Activated CD4-positive, CD25-positive, alpha-beta regulatory T cell treated with anti-CD3 and anti-CD28 coated beads, Interleukin-2, amount 50 U/mL, for 72 hours (primary cell): ENCODE data around the gene TEDC1.

Experiments
- DNase-seq: peaks from one replicate; pipeline ENCODE4 v3.0.0; 2021

TEDC1 gene

DNA sequence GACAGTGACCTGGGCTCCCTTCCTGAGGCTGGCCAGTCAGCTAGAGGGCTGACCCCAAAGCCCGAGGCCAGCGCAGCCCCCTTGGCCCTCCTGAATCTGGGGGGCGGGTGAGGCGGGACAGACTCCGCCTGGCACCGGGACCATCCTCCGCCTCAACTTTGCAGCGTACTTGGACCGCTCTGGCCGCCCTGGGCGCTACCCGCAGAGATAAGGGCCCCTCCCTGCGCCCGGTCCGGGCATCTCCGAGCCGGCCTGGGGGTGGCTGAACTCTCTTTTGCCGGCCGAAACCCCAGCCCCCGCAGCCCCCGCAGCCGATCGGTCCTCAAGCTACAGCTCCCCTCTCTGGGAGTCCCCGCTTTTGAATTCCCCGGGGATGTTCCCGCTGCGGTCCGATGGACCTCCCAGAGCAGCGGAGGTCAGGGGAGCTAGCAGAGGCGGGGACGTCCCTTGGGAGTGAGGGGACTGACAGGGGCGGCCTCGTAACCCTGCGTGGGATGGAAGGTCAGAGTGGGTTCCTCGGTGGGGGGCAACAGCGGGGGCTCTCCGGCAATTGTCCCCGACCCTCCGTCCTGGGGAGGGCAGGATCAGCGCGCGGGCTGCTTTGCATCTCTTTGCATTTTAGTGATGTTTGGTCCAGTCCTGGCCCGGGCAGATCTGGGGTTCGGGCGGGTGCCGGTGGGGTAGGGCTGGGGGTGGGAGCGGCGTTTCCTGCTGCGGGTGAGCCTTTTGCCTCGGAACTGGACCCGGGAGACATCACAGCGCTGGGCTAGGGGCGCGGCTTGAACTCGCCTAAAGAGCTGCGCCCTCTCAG is 4.7 kb upstream of the TEDC1 start, which contains the start of gene CRIP1:
Gene CRIP1 (plus strand): TSS at position 724 of the 811 bp plus-strand sequence. CDS start 374 bp downstream, outside the sequence.
- DNase-seq, result no peak

DNA sequence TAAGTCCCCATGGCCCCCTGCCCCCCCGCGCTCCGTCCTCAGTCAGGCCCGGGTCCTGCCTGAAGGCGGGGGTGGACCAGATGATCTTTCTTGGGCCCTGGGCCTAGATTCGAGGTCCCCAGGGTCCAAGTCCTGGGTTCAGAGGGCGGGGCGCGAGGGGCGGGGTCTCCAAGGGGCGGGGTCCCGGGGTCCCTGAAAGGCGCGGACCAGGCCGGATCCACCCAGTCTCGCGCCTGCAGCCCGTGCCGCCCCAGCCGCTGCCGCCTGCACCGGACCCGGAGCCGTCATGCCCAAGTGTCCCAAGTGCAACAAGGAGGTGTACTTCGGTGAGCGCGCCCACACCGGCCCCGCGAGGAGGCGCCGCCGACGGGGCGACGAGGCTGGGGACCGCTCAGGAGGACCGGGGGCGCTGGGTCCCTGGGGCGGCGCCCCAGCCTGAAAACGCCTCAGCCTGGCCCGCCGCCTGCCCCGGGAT is 4.0 kb upstream of the TEDC1 start:
- DNase-seq, result peak; percentile 67

DNA sequence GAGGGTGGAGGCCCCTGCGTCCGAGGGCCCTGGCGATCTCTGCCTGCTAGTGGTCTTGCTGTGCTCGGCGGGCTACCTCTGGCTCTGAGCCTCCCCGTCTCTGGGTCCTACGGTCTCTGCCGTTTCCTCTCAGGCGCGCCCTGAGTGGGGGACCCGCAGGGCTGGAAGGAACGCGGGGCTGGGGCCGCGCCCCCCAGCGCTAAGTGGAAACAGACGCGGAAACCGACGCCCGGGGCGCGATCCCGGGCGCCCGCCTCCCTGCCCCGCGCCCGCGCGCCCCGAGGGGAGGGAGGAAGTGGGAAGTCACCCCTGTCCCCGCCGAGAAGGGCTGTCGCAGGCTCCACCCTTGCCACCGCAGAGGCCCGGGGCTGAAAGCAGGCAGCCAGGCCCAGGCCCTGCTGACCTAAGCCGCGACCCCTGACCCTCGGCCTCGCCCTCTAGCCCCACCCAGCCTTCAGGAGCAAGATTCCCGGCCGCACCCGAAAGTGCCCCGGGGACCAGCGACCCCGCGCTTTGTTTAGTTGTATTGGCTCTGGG is 3.5 kb upstream of the TEDC1 start:
- peak; percentile 71 for DNase-seq

DNA sequence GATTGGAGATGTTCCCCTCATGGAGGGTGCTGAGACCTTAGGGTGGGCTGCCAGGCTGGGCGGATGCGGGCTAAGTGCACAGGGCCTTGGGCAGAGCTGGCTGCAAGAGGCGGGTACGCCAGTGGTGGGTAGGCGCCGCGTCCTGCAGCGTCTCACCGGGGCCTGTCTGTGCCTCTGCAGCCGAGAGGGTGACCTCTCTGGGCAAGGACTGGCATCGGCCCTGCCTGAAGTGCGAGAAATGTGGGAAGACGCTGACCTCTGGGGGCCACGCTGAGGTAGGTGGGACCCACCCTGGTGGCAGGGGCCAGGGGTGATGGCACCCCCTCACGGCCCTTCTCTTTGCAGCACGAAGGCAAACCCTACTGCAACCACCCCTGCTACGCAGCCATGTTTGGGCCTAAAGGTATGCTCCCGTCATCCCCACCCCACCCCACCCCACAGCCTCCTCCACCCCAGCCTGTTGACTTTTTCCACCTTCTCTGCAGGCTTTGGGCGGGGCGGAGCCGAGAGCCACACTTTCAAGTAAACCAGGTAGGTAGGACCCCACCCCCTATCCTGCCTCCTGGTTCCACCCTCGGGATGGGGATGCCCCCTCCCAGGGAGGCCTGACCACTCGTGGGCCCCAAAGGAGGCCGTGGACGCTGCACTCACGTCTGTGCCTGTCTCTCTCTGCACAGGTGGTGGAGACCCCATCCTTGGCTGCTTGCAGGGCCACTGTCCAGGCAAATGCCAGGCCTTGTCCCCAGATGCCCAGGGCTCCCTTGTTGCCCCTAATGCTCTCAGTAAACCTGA is 2.9 kb upstream of the TEDC1 start:
- DNase-seq, result no peak

DNA sequence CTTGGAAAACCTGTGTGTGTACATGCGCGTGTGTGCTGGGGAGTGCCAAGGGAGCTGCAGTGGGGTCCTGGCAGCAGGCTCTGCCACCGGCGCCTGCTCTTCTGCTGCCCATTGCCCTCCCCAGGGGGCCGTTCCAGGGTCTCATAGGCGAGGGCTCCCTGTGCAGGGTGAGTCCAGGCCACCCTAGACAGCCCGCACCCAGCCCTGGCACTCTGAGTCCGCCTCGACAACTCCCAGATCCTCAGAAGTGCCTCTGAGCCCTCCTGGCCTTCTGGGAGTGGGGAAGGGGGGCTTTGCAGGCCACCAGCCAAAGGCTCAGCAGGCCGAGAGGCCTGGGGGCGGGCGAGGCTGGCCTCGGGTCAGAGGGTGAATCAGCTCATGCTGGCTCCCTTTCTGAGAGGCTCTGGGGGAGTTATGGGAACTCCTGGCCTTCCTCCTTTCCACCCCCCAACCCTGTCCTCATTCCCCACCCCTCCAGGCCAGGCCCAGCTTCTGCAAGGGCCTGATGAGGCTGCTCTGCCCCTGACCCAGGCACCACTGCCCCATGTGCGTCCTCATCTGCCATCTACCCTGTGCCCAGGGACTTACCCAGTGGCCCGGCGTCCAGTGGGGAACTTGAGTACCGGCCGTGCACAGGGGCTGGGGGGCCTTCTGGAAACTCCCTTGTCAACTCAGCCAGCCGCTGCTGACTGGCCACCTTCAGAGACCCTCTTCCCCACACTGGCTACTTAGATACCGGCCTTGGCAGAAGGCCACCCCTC is 2.1 kb upstream of the TEDC1 start:
- DNase-seq, result no peak

DNA sequence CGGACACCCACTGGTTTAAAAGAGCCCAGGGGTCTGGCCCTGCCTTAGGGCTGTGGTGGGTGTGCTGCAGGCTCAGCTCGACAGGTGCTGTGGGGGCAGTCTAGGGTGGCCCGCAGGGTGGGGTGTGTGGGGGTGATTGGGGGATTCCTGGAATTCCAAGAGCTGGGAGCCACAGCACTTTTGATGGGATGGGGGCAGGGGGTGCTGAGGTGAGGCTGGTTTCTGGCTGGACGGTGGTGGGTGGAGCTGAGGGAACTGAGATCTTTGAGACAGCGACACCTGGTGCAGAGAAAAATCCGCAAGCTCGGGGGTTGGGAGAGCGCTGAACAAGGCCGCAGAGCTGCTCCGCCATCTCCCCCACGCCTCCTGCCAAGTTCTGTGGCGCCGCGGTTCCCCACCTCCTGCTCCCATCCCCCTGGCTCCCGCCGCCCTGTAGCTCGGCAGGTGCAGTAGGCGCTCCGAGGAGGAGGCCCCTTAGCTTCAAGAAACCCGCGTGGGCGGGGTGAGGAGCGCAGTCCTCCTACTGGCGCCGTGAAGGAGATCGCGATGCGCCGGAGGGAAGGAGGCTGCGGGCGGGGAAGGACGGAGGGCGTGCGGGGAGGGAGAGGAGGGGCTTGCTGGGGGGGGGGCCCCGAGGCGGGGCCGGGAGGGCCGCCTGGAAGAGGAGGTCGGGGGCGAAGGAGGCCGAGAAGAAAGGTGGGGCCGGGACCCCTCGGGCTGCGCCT is 1.3 kb upstream of the TEDC1 start:
- DNase-seq, result peak; percentile 75

DNA sequence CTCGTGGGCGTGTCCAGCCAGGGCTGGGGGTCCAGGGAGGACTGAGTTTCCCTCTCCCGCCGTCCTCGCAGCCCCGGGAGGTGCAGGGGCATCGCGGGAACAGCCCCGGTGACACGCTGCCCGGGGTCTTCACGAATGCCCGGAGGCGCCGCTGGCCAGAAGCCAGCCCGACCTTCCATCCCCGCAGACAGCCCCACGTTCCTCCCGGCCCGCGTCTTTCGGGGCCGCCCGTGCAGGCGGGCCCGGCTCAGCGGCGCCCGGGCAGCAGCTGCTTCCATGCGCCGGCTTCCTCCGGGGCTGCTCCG is 827 bp upstream of the TEDC1 start:
- DNase-seq, result no peak

DNA sequence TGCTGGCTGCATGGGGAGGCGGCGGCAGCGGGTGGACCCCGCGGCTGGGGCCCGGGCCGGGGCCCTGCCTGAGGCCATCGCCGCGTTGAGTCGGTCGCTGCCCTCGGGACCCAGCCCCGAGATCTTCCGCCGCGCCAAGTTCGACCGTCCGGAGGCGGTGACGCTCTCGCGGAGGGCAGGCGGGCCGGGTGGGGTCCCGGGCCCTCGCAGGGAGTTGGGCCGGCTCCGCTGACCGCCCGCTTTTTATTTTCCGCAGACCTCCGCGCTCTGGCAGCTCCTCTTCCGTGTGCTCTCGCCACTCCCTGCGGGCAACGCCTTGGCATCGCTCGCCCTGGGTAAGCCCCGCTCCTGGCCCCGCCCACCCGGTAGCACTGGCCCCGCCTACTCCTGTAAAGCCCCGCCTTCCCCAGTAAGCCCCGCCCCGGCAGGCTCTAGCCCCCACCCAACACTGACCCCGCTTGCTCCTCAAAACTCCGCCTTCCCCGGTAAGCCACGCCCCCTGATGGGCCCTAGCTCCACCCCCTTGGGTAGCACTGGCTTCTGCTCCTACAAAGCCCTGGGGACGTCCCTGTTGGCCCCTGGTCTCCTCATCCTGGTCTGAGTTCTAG is 424 bp downstream of the TEDC1 start:
- DNase-seq, result peak; percentile 85

DNA sequence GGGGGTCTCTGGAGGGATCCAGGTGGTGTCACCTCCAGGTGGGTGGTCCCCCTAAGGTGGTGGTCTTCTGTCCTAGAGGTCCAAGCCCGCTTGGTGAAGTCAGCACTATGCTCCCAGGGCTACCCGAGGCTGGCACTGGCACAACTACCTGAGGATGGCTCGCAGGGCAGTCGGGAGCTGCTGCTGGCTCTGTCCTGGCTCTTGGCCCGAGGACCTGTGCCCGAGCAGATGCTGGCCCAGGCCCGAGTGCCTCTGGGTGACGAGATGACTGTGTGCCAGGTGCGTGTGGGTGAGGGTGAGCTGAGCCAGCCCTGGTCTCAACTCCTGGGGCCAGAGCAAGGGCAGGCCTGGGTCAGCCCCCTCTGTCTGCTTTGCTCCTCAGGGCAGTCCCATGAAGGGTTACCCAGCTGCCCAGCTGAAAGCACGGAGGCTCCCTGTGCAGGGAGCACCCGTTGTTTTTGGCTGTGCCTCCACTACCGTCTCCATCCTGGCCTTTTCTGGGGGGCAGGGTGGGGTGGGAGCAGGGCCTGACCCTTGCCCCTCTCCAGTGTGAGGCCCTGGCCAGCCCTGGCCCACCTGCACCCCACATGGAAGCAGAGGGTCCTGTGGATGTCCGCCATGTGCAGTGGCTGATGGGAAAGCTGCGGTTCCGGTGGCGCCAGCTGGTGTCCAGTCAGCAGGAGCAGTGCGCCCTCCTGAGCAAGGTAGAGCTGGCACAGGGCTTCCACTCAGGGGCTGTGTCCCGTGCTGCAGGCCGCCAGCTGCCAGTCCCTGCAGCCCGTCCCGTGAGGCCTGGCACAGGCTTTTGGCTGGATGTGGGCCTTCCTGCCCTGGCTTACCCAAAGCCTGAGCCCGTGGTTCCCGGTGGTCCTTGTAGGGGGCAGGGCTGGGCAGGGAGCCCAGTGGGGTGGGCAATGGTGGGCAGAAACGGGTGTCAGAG is 1.3 kb downstream of the TEDC1 start:
- DNase-seq, result peak; percentile 30

DNA sequence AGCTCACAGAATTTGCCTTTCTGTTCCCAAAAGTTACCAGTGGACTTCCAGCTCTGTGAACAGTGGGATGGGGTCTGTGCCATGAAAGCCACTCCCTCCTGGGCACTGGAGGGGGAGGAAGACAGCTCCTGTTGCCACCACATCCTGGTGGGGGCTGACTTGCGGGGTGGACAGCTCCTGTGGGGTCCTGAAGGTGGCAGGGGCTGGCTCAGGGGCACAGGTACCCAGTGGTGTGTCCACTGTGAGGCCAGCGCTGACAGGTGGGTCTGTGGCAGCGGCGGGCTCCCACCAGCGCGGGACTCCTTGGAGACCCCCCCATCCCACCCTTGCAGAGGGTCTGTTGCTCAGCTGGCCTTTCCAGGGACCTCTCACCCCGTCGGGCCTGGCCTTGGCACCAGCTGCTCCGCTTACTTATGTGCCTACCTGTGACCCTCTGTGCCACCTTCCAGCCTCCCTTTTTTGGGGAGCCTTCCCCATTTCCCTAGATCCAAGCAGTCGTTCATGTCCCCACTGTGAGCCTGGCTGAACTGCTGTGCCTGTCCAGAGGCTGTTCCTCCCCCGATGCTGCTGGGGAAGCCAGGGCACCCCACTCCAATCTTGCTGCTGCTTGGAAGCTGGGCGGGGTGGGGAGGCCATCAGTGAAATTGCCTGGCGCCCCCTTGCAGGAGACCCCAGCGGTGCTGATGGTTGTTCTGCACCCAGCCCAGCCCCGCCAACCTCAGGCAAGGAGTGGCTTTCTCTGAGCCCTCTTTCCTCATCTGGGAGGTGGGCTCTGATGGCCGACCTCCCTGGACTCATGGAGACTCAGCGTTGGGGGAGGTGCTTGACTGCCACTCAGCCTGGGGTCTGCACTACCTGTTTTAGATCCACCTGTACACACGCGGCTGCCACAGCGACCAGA is 2.2 kb downstream of the TEDC1 start:
- DNase-seq, result peak; percentile 28

DNA sequence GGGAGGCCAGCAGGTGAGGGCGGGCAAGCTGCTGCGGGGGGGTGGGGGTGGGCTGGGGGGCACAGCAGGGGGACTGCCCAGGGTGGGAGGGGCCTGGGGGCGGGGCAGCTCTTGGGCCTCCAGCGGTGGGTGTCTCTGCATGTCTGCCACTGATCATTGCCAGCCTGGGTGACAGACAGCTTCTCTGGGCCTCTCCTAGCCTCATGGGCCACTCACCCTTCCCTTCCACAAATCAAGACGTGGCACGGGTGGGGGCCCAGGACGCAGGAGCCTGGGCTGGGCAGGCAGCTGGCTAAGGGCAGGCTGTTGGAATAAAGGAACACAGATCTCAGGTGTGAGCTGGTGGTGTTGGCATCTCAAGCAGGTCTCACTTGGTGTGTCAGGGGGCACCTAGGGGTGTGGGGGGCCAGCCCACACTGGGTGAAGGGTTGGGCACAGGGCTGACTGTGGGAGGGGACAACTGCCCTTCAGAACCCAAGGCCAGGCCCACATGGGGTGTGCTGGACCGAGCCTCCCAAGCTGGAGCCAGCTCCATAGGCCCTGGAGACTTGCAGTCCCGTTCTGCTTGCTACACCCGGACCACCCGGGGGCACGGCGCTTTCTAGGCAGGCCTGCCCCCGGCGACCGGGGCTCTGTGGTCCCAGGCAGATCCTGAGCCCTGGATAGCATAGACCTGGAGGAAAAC is 3.0 kb downstream of the TEDC1 start:
- no peak for DNase-seq

DNA sequence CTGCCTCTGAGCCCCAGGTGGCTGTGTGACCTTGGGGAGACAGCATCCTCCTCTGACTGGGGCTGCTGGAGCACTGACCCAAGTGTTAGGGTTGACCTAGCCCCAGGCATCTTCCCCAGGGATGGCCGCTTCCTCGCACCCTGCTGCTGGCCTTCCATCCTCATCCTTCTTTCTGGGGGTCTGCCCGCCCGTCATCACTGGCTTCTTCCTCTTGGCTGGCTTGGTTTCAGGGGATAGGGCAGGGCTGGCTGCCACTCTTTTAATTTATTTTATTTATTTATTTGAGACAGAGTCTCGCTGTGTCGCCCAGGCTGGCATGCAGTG is 3.5 kb downstream of the TEDC1 start:
- no peak for DNase-seq

DNA sequence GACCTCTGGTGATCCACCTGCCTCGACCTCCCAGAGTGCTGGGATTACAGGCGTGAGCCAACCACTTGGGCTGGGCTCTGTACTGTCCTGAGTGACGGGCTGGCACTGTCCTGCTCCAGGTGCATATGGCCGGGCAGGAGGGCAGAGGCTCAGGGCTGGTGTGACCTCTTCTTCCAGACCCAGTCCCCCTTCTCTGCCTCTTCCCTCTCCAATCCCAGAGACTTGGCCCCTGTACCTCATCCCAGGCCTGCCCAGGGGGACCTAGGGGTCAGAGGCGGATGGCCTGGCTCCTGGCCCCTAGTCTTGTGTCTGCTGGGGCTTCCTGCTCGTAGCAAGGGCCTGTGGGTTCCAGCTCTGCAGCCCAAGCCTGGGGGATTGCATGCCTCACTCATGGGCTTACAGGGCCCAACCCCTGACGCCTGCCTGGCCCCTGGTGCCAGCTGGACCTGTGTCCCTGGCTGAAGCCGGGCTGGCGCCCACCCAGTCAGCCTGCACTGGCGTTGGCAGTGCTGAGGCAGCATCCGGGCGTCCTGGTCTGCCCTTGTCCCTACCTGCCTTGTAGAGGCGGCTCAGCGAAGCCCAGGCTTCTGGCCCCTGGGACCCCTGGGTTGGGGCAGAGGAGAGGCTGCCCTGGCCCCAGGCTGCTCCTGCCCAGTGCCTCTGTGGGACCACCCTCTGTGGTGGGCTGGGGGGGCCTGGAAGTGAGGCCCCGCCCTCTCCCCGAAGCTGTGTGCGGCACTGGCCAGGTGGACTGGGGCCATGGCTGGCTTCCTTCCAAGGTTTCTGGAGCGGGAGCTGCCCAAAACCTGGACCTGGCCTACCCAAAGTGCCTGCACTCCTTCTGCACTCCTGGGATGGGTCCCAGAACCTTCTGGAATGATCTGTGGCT is 4.3 kb downstream of the TEDC1 start:
- no peak for DNase-seq

DNA sequence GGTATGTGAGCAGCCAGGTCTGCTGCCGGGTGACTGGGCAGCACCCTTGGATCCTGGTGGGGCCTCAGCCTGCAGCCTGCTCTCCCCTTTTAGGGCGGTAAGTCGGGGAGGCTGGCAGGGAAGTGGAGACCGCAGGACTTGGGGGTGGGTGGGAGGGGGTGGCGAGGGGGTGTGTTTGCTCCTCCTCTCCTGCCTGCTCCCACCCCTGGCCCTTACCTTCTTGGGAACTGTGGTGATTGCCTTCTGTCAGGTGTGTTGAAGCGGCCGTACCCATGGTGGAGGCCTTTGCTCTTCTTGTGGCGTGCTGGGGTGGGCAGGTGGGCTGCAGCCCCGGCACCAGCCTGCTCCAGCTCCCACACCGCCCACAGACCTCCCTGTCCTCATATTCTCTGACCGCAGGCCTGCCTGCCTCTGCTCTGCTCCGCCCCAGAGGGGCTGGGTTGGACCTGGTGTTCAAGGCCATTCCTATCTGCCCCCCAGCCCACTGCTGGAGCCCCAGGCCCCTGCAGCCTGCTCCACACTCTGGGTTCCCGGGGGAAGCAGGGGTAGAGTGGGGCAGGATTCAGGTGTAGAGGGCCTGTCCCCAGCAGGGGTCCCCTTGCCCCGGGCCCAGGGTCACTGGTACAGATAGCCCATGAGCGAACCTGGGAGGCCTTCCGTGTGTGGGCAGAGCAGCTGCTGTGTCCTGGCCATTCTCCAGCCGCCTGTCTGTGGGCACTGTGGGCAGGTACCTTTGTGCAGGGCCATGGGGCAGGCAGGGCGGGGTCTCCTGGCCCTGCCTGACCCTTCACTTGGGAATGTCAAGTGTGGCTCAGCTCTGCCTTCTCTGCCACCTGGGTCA is 5.2 kb downstream of the TEDC1 start:
- peak; percentile 26 for DNase-seq

DNA sequence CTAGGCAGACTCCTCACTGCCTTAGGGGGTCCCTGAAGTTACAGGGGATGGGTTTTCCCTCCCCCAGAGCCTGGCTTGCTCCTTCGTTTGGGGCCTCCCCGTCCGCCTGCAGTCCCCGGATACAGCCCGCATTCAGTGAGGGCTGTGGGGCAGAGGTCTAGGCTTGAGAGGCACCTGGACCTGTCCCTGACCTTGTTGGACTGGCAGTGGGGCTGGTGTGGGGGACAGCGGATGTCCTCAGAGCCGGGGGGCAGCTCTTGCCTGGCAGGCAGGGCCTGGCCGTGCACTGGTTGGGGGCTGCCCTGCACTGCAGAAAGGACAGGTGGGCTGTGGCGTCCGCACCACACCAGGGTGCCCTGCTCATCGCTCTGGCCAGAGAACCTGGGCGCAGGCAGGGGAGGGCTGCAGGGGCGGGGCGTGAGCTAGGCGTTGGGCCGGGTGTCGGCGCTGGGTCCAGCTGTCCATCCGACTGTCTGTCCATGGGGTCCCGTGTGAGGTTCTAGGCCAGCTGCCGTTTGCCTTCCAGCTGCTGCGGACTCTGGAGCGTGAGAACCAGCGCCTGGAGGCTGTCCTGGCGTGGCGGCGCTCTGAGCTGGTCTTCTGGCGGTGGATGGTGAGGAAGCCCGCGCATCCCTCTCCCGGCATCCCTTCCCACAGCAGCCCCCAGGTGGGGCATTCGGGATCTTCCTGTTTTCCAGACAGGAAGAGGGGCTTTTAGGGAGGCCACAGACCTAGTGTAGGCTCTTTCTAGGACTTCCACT is 6.0 kb downstream of the TEDC1 start:
- peak; percentile 28 for DNase-seq

DNA sequence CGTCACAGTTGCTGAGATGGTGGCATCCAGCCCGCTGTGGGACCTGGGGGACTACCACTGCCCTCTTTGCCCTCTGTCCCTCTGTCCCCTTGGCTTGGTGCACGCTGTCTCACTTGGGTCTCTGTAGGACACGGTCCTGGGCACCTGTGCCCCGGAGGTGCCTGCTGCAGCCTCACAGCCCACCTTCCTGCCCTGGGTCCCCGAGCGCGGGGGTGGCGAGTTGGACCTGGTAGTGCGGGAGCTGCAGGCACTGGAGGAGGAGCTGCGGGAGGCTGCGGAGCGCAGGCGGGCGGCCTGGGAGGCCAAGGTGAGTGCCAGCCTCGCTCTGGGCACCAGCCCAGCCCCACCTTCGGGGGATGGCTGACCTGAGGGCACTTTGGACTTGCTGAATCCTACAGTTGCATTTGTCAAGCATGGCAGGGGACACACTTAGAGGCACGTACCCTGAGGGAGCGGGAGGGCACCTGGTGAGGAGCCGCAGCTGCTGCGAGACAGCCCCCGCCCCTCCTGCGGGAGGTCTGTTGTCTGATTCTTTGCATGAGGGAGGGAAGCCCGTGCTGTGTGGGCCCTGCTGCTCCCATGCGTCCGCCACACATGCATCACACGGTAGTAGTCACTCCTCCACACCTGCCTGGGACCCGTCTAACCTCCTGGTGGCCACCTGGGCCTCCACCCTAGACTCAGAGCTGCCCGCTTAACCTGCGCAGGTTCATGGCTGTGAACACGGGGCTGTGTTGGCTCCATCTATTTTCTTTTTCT is 6.8 kb downstream of the TEDC1 start:
- DNase-seq, result no peak
